Purkinje cell (primary cell): ENCODE data around the gene CCDC74B. TPM values are rescaled to one million over a fixed set of nuclear protein-coding genes. Genes with fewer than 3 reads are reported as not detected.

Experiments used
- polyA plus RNA-seq: library from polyadenylated mRNA; unstranded; fragments of >200 nt; fragmentation: Nextera tagmentation; gene quantifications from 2 replicates; pipeline ENCODE4 v1.2.1, GENCODE V29; 2014

CCDC74B gene
- polyA plus RNA-seq, result 0.92 TPM in 1 of 2 replicates, not detected in the other

GRCh38 chr2:130145006-130145414 is at the start of gene CCDC74B:
Gene CCDC74B, minus strand, starts transcription at chr2:130145112. Its CDS starts 116 bp downstream, at chr2:130144996.

GRCh38 chr2:130181880-130182682 is 37.2 kb upstream of the CCDC74B start, which contains the start of gene MZT2B:
Gene MZT2B, plus strand, starts transcription at chr2:130182262. Its CDS starts 21 bp downstream, at chr2:130182283.

DNA sequence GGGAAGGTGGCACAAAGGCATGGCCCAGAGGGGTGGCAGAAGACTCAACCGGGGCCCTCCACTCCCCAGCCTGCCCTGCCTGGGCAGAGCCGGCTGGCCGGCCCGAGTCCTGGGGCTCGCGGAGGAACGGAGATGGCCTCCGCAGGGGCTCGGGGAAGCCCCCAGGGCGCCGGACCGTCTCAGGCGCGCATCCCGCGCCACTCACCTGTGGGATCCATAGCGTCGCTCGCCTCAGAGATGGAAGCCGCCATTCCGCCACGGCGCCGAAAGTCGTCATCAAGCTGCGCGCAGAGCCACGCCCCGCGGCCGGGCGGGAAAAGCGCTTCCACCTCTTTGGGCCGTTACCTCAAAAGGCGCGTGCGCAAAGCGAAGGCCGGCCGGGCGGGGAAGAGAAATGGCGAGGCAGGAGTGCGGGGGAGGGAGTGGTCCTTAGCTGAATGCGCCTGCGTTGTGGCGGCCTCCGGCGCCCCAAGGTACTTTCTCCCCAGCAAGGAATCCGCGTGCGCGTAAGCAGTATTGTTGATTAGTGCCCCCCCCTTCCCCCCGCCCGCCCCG is 36.5 kb upstream of the CCDC74B start, which contains the start of gene SMPD4:
Gene SMPD4 (minus strand): TSS at position 278 of the 555 bp plus-strand sequence. CDS start 5,010 bp downstream, outside the sequence.

DNA sequence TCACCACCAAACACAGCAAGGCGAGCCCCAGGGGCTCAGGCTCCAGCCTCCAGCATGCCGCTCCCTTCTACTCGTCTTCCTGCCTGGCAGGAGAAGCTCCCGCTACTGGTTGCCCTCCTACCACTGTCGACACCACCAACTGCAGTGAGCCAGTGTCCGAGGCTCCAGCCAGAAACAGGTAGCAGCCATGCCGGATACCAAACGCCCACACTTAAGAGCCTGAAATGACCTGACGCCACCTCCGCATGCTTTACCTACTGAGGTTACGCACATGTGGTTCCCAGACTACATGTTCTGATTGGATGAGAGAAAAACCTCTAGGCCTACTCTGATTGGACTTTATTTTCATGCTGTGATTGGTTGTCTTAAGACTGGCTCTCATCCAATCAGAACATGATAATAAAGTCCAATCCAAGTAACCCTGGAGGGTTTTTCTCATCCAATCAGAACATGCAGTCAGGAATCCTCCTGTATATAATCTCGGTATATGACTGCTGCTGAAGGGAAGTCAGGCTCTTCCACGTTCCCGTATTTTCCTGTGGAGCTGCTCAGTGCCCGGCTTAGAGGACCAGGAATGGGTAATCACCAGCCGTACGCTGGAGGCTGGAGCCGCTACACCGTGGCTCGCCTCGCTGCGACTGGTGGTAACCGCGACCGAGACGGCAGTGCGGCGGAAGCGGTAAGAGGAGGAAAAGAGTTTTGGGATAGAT is 15.6 kb downstream of the CCDC74B start, which contains the start of gene POTEF:
Gene POTEF (minus strand): TSS at position 103 of the 710 bp plus-strand sequence. CDS start 8,707 bp downstream, outside the sequence.

Other genes starting within 250 kb of the CCDC74B start
- gene RAB6C, start 165.4 kb downstream of the CCDC74B start, polyA plus RNA-seq, result 2.8 TPM in 1 of 2 replicates, not detected in the other
- not detected in 2 replicates for gene POTEF, start 15.9 kb downstream of the CCDC74B start, polyA plus RNA-seq
- 3.1 and 3.2 TPM in 2 replicates for gene SMPD4, start 36.5 kb upstream of the CCDC74B start, polyA plus RNA-seq
- 11.4 and 16.2 TPM in 2 replicates for gene MZT2B, start 37.1 kb upstream of the CCDC74B start, polyA plus RNA-seq
- gene TUBA3E, start 53.3 kb upstream of the CCDC74B start, polyA plus RNA-seq, result 0.20 TPM in 1 of 2 replicates, not detected in the other
- 26.8 and 62.4 TPM in 2 replicates for gene IMP4, start 197.8 kb upstream of the CCDC74B start, polyA plus RNA-seq
- 3.3 and 4.4 TPM in 2 replicates for gene PTPN18, start 210.9 kb upstream of the CCDC74B start, polyA plus RNA-seq